ENCODE results near the gene NUP210L.

Gene NUP210L

DNA sequence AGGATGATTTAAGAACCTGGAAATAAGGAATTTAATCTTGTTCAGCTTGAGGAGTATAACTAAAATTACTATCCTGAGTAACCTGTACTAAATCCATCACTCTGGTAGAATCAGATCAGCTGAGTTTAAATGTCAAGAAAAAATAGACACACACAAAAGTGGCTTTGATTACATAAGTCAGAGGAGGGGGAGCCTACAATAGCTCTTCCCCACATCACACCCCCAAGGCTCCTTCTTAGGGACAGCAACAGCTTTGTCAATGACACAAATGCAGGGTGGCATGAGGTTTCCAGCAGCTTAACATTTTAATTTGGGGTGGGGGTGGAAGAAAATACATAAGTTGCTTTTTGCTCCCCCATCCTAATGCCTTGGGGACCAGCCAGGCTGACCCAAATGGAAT lies 12.6 kb upstream of the NUP210L start:
- TF ChIP-seq, protein P1, sequence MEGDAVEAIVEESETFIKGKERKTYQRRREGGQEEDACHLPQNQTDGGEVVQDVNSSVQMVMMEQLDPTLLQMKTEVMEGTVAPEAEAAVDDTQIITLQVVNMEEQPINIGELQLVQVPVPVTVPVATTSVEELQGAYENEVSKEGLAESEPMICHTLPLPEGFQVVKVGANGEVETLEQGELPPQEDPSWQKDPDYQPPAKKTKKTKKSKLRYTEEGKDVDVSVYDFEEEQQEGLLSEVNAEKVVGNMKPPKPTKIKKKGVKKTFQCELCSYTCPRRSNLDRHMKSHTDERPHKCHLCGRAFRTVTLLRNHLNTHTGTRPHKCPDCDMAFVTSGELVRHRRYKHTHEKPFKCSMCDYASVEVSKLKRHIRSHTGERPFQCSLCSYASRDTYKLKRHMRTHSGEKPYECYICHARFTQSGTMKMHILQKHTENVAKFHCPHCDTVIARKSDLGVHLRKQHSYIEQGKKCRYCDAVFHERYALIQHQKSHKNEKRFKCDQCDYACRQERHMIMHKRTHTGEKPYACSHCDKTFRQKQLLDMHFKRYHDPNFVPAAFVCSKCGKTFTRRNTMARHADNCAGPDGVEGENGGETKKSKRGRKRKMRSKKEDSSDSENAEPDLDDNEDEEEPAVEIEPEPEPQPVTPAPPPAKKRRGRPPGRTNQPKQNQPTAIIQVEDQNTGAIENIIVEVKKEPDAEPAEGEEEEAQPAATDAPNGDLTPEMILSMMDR (IDR thresholded peaks at IDR 0.05): no peak

DNA sequence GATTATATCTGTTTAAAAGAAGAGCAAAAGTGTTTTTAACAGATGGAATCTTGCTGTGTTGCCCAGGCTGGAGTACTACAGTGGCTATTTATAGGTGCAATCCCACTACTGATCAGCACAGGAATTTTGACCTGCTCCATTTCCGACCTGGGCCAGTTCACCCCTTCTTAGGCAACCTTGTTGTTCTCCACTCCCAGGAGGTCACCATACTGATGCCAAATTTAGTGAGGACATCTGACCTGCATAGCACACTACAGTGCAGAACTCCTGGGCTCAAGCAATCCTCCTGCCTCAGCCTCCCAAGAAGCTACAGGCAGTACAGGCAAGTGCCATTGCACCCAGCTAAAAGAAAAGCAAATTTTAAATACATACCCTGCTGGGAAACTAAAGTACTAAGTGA lies 11.3 kb upstream of the NUP210L start:
- TF ChIP-seq, protein P1 (IDR thresholded peaks at IDR 0.05): no peak

DNA sequence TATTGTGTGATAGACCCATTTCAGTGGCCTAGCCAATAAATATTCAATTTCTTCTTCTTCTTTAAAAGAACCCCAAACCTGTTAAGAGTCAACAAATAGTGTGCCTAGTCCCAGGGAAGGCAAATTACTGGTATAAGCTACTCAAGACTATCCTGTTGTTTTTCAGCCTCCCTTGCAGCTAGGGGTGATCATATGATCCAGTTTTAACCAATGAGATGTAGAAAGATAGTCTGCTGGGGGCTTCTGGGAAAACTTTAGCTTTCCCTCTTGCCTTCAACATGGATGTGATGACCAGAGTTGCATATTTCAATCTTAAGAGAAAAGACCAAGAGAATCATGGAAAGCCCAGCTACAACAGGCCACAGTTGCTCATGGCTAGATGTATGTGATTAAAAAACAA lies 4.7 kb upstream of the NUP210L start:
- TF ChIP-seq, protein P1 (IDR thresholded peaks at IDR 0.05): no peak

DNA sequence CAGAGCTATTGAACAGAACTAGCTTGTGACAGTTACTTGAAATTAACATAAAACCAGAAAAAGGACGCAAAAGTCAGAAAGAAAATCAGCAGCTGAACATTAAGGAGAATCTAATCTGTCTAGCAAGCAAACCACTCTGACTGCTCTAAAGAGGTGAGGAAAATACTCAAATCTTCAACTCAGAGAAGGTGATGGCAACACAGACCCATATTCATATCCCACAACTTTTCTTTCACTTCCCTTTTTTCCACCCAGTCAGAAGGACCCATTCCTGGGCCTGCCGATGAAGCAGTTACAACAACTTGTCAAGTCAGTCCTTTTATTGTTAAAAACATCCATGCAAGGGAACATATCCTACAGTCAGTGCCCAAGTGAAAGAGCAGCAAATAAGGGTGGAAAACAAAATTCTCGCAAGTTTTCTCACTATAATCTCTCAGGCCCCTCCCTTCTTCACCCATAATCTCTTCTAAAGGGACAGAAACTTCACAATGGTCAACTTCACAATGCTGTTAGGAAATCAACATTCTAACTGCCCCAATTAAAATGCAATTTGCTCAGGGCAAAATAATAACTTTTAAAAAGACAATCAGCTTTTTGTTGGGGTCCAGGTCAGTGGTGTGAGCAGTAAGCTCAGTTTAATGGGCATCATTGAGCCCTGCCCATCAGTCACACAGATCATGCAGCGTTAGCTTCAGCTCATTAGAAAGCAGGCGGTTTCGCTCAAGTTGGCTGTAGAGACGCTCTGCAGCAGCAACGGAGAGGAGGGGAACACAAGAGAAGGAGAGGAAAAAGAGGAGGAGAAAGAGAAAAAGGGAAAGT lies 3.6 kb upstream of the NUP210L start:
- TF ChIP-seq, protein P1 (IDR thresholded peaks at IDR 0.05): no peak

DNA sequence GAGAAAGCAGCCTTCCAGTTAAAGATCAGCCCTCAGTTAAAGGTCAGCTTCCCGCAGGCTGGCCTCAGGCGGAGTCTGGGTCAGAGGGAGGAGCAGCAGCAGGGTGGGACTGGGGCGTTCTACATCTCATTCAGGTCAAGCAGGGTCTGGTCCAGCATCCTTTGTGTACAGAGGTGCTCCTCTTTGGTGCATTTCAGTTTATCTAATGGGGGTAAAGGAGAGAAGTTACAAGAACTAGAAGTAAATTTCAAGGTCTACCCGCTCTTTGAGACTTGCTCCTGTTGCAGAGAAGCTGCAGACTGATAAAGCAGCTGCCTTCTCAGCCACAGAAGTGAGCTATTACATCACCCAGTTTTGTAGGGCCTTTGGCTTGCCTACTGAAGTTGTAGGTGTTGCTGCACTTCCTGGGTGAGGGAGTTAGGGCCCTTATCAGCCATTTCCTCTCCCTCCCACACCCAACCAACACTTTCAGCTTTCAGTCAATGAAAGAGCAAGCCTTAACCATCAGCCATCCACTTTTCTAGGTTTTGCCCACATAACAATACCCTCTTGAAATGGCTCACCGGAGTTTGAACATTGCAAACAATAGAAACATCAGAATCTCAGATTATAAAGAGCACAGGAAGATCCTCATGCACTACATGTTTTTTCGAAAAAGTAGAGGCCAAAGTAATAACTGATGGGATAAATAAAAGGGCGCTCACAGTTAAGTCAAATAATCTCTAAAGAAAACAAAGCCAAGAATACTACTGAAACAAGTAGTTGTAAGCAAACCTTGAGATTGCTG lies 2.8 kb upstream of the NUP210L start:
- TF ChIP-seq, protein P1 (IDR thresholded peaks at IDR 0.05): no peak

DNA sequence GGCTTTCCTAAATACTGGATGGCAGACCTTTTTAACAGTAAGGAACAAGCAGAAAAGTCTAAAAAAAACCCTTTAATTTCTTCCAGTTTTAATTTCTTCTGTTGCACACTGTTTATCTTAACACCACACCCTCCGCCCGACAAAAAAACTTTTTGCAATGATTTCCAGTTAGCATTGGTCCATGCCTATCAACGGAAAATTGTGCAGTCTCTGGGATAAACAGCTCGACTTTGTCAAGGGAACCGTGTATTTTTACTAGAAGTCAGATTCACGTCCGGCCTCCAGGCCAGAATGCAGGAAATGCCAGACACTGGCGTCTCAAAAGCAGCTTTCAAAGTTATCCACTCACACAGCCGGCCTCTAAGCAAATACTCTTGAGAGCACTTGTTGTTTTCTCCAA lies 378 bp upstream of the NUP210L start:
- TF ChIP-seq, protein P1 (IDR thresholded peaks at IDR 0.05): no peak

DNA sequence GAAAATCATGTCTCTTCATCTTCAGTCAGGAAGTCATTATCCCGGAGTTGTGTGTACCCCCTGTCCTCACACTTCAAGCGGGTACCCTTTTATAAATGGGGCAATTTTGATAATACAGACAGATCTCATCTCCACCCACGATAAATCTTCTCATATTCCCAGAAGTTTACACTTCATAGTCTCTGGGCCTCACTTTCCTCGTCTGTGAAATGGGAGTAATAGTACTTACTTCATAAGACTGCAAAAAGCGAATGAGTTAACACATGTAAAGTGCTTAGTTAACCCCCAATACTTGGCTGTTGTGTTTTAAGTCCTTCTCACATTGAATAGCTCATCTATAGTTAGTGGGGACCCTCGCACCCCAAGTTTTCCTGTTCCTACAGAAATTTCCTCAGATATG lies 820 bp downstream of the NUP210L start:
- TF ChIP-seq, protein P1 (IDR thresholded peaks at IDR 0.05): no peak

Data from LNCAP (cell line).